DND-41 (cell line): ENCODE measurements around the gene BRCC3.
"Not testable (repeated sequence)": the region's sequence is repeated elsewhere in the genome, so short reads cannot be mapped to it uniquely, and the experiment has no call there.

Experiments
- ATAC-seq: fragments of 200-7000 bp; cut with Tn5 transposase; 3 replicates; pipeline ENCODE4 v1.9.1; 2021; ENCODE audit warnings: low read depth; ENCODE audit not compliant: insufficient read depth
- DNase-seq: peaks from one replicate; pipeline ENCODE4 v3.0.0-alpha.2; 2020
- H2AFZ ChIP-seq: 2 replicates; pipeline ENCODE4 v1.6.0; 2012; ENCODE audit warnings: low read depth, low read length
- H3K27ac ChIP-seq: 2 replicates; pipeline ENCODE4 v1.5.1; 2012; ENCODE audit warnings: low read length, inconsistent platforms
- H3K27me3 ChIP-seq: fragments of 200-600 bp; sonication (generic); 2 replicates; pipeline ENCODE4 v1.6.0; 2012; ENCODE audit warnings: low read length, mild to moderate bottlenecking, inconsistent platforms; ENCODE audit not compliant: insufficient read depth, poor library complexity
- H3K36me3 ChIP-seq: 2 replicates; pipeline ENCODE4 v1.5.1; 2012; ENCODE audit warnings: low read length, inconsistent platforms; ENCODE audit not compliant: insufficient read depth
- H3K4me1 ChIP-seq: 2 replicates; pipeline ENCODE4 v1.5.1; 2012; ENCODE audit warnings: mild to moderate bottlenecking, low read length; ENCODE audit not compliant: insufficient read depth
- H3K4me2 ChIP-seq: 2 replicates; pipeline ENCODE4 v1.6.0; 2012; ENCODE audit warnings: mild to moderate bottlenecking, moderate library complexity, low read length, inconsistent platforms; ENCODE audit not compliant: insufficient read depth
- H3K4me3 ChIP-seq, 2 experiments: fragments of 200-600 bp in 1 of 2; shearing (Covaris generic) in 1 of 2; 2 replicates each; pipeline ENCODE4 v1.5.1; 2012 to 2016; ENCODE audit warnings: inconsistent platforms in 2 of 2, low read length in 2 of 2, mild to moderate bottlenecking in 2 of 2, low read depth in 1 of 2, moderate library complexity in 1 of 2
- H3K79me2 ChIP-seq: 2 replicates; pipeline ENCODE4 v1.6.0; 2012; ENCODE audit warnings: low read length, inconsistent platforms; ENCODE audit not compliant: insufficient read depth
- H3K9ac ChIP-seq: 2 replicates; pipeline ENCODE4 v1.6.0; 2012; ENCODE audit warnings: low read depth, mild to moderate bottlenecking, inconsistent platforms, low read length, moderate library complexity
- H3K9me3 ChIP-seq: 2 replicates; pipeline ENCODE4 v1.5.1; 2012; ENCODE audit warnings: low read length, moderate library complexity, mild to moderate bottlenecking, inconsistent platforms; ENCODE audit not compliant: insufficient read depth, severe bottlenecking
- H4K20me1 ChIP-seq: 2 replicates; pipeline ENCODE4 v1.6.0; 2012; ENCODE audit warnings: low read length; ENCODE audit not compliant: insufficient read depth
- EZH2 ChIP-seq: IDR thresholded peaks from 3 replicates; pipeline ENCODE4 v1.6.1; 2012; ENCODE audit warnings: borderline replicate concordance, low read depth, mild to moderate bottlenecking, moderate library complexity, low read length, inconsistent platforms; ENCODE audit not compliant: severe bottlenecking
- TF ChIP-seq, protein P1 (sequence below): IDR thresholded peaks from 2 replicates; pipeline ENCODE4 v1.5.1; 2012; ENCODE audit warnings: borderline replicate concordance, low read length, moderate library complexity, mild to moderate bottlenecking; ENCODE audit not compliant: poor library complexity, severe bottlenecking; ENCODE audit errors: extremely low read depth

BRCC3 gene

DNA sequence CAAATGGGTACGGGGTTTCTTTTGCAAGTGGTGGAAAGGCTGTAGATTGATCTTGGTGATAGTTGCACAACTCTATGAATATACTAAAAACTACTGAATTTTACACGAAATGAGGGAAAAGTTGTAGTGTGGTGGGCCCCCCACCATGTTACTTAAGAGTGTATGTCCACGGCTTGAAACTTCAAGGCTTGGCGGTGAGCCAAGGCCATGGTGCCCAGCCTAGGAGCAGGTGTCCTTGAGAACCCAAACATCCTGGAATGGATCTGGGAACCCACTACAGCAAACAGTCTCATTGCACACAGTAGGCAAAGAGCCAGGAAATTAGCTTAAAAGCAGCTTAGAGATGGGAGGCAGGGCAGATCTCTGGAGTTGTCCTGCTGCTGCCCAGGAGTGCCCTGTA, 62.9 kb downstream of the BRCC3 start:
- no peaks in the 10 kb centered on the region for H3K9me3 ChIP-seq
- DNase-seq (no peak), ATAC-seq (no peak)
- H3K4me2 ChIP-seq = no peak overlapping the region
- H3K4me1 ChIP-seq = no peaks in the 10 kb centered on the region
- H3K36me3 ChIP-seq = no peaks in the 10 kb centered on the region
- H3K4me3 ChIP-seq = no peak overlapping the region
- H4K20me1 ChIP-seq = no peaks in the 10 kb centered on the region
- no peak for TF ChIP-seq EZH2
- TF ChIP-seq, protein P1, sequence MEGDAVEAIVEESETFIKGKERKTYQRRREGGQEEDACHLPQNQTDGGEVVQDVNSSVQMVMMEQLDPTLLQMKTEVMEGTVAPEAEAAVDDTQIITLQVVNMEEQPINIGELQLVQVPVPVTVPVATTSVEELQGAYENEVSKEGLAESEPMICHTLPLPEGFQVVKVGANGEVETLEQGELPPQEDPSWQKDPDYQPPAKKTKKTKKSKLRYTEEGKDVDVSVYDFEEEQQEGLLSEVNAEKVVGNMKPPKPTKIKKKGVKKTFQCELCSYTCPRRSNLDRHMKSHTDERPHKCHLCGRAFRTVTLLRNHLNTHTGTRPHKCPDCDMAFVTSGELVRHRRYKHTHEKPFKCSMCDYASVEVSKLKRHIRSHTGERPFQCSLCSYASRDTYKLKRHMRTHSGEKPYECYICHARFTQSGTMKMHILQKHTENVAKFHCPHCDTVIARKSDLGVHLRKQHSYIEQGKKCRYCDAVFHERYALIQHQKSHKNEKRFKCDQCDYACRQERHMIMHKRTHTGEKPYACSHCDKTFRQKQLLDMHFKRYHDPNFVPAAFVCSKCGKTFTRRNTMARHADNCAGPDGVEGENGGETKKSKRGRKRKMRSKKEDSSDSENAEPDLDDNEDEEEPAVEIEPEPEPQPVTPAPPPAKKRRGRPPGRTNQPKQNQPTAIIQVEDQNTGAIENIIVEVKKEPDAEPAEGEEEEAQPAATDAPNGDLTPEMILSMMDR = no peak
- no peaks in the 10 kb centered on the region for H3K27me3 ChIP-seq
- H3K9ac ChIP-seq = no peak overlapping the region
- H2AFZ ChIP-seq = no peak overlapping the region
- H3K79me2 ChIP-seq = no peaks in the 10 kb centered on the region
- no peak overlapping the region for H3K27ac ChIP-seq

DNA sequence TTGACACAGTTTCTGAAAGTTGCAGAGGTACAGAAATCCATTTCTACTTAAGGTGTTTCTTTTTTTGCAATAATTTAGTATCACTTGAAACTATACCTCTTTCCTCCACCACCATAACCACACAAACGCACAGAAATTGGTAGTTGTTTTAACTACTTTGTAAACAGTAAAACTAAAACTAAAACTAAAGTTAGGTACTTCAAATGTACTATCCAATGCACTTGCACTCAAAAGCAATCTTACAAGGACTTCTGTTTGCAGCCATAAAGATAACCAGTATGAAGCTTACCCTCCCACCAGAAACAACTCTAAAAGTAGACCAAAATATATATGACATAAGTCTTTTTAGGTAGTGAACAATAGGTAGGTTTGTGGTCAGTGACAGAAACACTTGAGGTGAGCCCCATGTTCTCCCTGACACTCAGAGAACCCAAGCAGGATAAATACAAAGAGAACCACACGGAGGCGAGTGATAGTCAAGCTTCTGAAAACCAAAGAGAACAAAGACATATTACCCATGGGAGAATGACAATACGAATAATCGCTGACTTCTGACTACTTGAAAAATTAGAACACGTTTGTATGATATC, 72.7 kb downstream of the BRCC3 start:
- Histone ChIP-seq H3K4me2 (no peak overlapping the region), H3K9me3 (no peaks in the 10 kb centered on the region), H3K9ac (no peak overlapping the region), H3K36me3 (no peaks in the 10 kb centered on the region), H3K79me2 (no peaks in the 10 kb centered on the region), H3K4me3 (no peak overlapping the region), H4K20me1 (no peaks in the 10 kb centered on the region), H3K27ac (no peak overlapping the region), H2AFZ (no peak overlapping the region), H3K4me1 (no peaks in the 10 kb centered on the region), H3K27me3 (no peaks in the 10 kb centered on the region)
- TF ChIP-seq, protein P1 = no peak
- no peak for TF ChIP-seq EZH2
- ATAC-seq (no peak), DNase-seq (no peak)

DNA sequence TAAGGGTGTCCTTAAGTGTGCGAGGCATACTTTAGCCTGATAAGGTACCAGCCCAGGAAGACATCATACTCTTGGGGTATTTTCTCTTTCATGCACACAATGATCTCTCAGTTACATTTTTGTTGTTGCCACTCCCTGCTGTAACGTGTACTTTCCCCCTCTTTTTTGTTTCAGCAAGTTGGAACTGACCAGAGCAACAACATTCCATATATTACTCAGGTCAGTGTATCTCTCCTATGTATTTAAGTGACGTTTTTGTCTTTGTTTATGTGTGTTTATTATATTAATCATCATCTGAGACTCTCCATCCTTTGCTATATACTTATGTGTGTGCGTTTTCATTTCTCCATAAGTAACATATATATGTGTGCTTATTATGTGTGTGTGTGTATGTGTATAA, 73.6 kb downstream of the BRCC3 start:
- no peak overlapping the region for H3K9ac ChIP-seq
- H3K27me3 ChIP-seq = no peaks in the 10 kb centered on the region
- no peak overlapping the region for H2AFZ ChIP-seq
- TF ChIP-seq, protein P1 = no peak
- TF ChIP-seq EZH2 = no peak
- no peak for DNase-seq
- no peaks in the 10 kb centered on the region for H3K4me1 ChIP-seq
- H4K20me1 ChIP-seq = no peaks in the 10 kb centered on the region
- H3K4me2 ChIP-seq = no peak overlapping the region
- H3K79me2 ChIP-seq = no peaks in the 10 kb centered on the region
- ATAC-seq = no peak
- H3K36me3 ChIP-seq = no peaks in the 10 kb centered on the region
- H3K4me3 ChIP-seq = no peak overlapping the region
- H3K27ac ChIP-seq = no peak overlapping the region
- H3K9me3 ChIP-seq = no peaks in the 10 kb centered on the region

DNA sequence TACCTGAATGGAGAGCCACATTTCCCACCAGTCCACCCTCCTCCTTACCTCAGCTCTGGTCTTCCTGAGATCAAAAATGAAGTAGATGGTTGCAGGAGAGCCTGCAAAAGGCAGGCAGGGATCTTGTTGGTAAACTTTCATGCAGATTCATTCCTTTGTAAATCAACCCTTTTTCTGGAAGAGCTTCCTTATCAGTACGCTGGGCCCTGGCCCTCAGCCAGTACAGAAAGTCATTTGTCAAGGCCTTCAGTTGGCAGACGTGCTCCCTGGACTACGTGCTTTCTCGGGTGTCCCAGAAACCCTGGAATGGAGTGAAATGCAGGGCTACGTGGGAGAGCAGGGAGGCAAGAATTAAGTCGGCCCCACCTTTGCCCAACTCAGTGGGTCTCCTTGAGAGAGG, 76.3 kb downstream of the BRCC3 start:
- not testable (repeated sequence) for H3K4me3 ChIP-seq, H3K79me2 ChIP-seq, H3K27me3 ChIP-seq, H3K27ac ChIP-seq, H2AFZ ChIP-seq, H3K9me3 ChIP-seq, DNase-seq, H4K20me1 ChIP-seq, H3K4me2 ChIP-seq, H3K36me3 ChIP-seq, H3K4me1 ChIP-seq, H3K9ac ChIP-seq, ATAC-seq

DNA sequence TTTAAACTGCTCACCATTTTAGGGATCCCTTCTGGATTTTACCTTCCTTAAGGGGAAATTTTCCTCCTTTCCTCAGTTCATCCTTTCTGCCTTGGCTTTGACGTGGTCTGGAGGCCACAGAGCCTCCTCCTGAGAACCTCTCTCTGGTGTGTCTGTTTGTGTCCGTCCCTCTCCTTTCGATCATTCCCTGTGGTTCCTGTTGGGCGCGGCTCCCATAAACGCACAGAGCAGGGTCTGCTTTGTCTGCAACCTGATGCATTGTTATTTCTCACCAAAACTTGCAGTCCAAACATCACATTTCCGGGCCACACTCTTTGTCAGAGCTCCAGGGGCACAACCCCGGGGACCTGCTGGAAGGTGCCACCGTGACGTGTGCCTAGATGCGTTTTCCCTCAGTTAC, 76.9 kb downstream of the BRCC3 start:
- not testable (repeated sequence) for H3K9me3 ChIP-seq, ATAC-seq

More for the DNA sequence above, 76.9 kb downstream of the BRCC3 start:
- not testable (repeated sequence) for H2AFZ ChIP-seq, H3K4me3 ChIP-seq, H3K4me2 ChIP-seq, DNase-seq, H3K9ac ChIP-seq, H3K79me2 ChIP-seq, H3K27ac ChIP-seq, H3K27me3 ChIP-seq, H4K20me1 ChIP-seq, H3K36me3 ChIP-seq, H3K4me1 ChIP-seq
